GM19455 (cell line): ENCODE measurements around the gene MRFAP1.

ENCODE experiments used
- ATAC-seq: cut with Tn5 transposase; IDR thresholded peaks from one replicate; pipeline ENCODE4 v1.9.1; 2021; ENCODE audit not compliant: unreplicated experiment

Gene MRFAP1

GRCh38 chr4:6640292-6641163 is at the start of gene MRFAP1:
Gene MRFAP1 (plus strand): TSS chr4:6640685. CDS start chr4:6640863, 178 bp downstream.
- ATAC-seq, result peak; percentile 82

- no peak for ATAC-seq
Measured at GRCh38 chr4:6591313-6591712, 49.2 kb upstream of the MRFAP1 start.

- ATAC-seq, result no peak
Measured at GRCh38 chr4:6591781-6592180, 48.7 kb upstream of the MRFAP1 start.

GRCh38 chr4:6592804-6593563 is 47.5 kb upstream of the MRFAP1 start:
- no peak for ATAC-seq

- ATAC-seq, result no peak
Measured at GRCh38 chr4:6594341-6594740, 46.1 kb upstream of the MRFAP1 start.

GRCh38 chr4:6594826-6595355 is 45.6 kb upstream of the MRFAP1 start:
- no peak for ATAC-seq

GRCh38 chr4:6595897-6596537 is 44.5 kb upstream of the MRFAP1 start:
- no peak for ATAC-seq

GRCh38 chr4:6596948-6597347 is 43.5 kb upstream of the MRFAP1 start:
- no peak for ATAC-seq

- no peak for ATAC-seq
Measured at GRCh38 chr4:6598127-6598526, 42.4 kb upstream of the MRFAP1 start.

GRCh38 chr4:6598641-6599040 is 41.8 kb upstream of the MRFAP1 start:
- no peak for ATAC-seq

GRCh38 chr4:6601661-6602250 is 38.7 kb upstream of the MRFAP1 start:
- no peak for ATAC-seq

- ATAC-seq, result no peak
Measured at GRCh38 chr4:6602289-6602688, 38.2 kb upstream of the MRFAP1 start.

- no peak for ATAC-seq
Measured at GRCh38 chr4:6603128-6603527, 37.4 kb upstream of the MRFAP1 start.

GRCh38 chr4:6605114-6605513 is 35.4 kb upstream of the MRFAP1 start:
- no peak for ATAC-seq

GRCh38 chr4:6605605-6606004 is 34.9 kb upstream of the MRFAP1 start:
- ATAC-seq, result no peak

GRCh38 chr4:6606465-6607235 is 33.8 kb upstream of the MRFAP1 start:
- no peak for ATAC-seq

- ATAC-seq, result no peak
Measured at GRCh38 chr4:6607368-6608055, 33.0 kb upstream of the MRFAP1 start.

GRCh38 chr4:6608758-6609414 is 31.6 kb upstream of the MRFAP1 start:
- no peak for ATAC-seq

- no peak for ATAC-seq
Measured at GRCh38 chr4:6609415-6610079, 30.9 kb upstream of the MRFAP1 start.
